CD4-positive, alpha-beta T cell (primary cell): ENCODE results near the gene DCUN1D3. TPM values are rescaled to one million over a fixed set of nuclear protein-coding genes. Genes with fewer than 3 reads are reported as not detected.

Experiments used
- ATAC-seq: fragments of 200-7000 bp; cut with Tn5 transposase; one replicate; pipeline ENCODE4 v1.10.0; 2022; ENCODE audit warnings: mild to moderate bottlenecking; ENCODE audit not compliant: poor library complexity
- CTCF ChIA-PET: fragments of 350-600 bp; sonication (Branson Sonifier 250); formaldehyde crosslinking; loops from one replicate; lab custom pipeline; 2021; ENCODE audit warnings: antibody characterized with exemption, inconsistent platforms; lab: Charles Lee
- POLR2A ChIA-PET: fragments of 350-600 bp; sonication (Branson Sonifier 250); formaldehyde crosslinking; loops from one replicate; lab custom pipeline; 2021; ENCODE audit warnings: antibody characterized with exemption, inconsistent platforms; lab: Charles Lee
- DNase-seq, 14 experiments: peaks; one replicate each; pipeline ENCODE4 v3.0.0-alpha.2; 2013 to 2020; ENCODE audit warnings: mixed read lengths in 2 of 14
- H3K27ac ChIP-seq, 2 donors: one replicate each; pipeline versions ENCODE4 v1.5.1 to v1.7.0; 2013; ENCODE audit warnings: low read length in 2 of 2, low read depth in 1 of 2, mild to moderate bottlenecking in 1 of 2
- H3K27me3 ChIP-seq, 2 experiments: 1 replicate in 1 of 2; 2 replicates in 1 of 2; pipeline versions ENCODE4 v1.6.1 to v1.7.0; 2013; ENCODE audit warnings: low read length in 2 of 2, control low read depth in 1 of 2, mild to moderate bottlenecking in 1 of 2, moderate library complexity in 1 of 2; ENCODE audit not compliant: insufficient read depth in 2 of 2, control insufficient read depth in 1 of 2
- H3K36me3 ChIP-seq: one replicate; pipeline ENCODE4 v1.6.1; 2013; ENCODE audit warnings: low read length, control low read depth; ENCODE audit not compliant: insufficient read depth
- H3K4me1 ChIP-seq: one replicate; pipeline ENCODE4 v1.6.1; 2013; ENCODE audit warnings: low read length, control low read depth; ENCODE audit not compliant: insufficient read depth
- H3K4me3 ChIP-seq: one replicate; pipeline ENCODE4 v1.5.1; 2013; ENCODE audit warnings: mild to moderate bottlenecking, low read length, moderate library complexity
- H3K9me3 ChIP-seq, 2 experiments: 1 replicate in 1 of 2; 2 replicates in 1 of 2; pipeline versions ENCODE4 v1.6.1 to v1.7.0; 2013; ENCODE audit warnings: low read length in 2 of 2, mild to moderate bottlenecking in 2 of 2, control low read depth in 1 of 2, moderate library complexity in 1 of 2; ENCODE audit not compliant: control insufficient read depth in 1 of 2, insufficient read depth in 1 of 2
- H3K27ac Mint-ChIP-seq: one replicate; pipeline ENCODE4 v1.8.0; 2020; ENCODE audit warnings: mixed read lengths
- H3K27me3 Mint-ChIP-seq: one replicate; pipeline ENCODE4 v1.8.0; 2021; ENCODE audit warnings: mixed read lengths
- H3K36me3 Mint-ChIP-seq: one replicate; pipeline ENCODE4 v1.8.0; 2021; ENCODE audit warnings: low read depth, mixed read lengths
- H3K4me1 Mint-ChIP-seq: one replicate; pipeline ENCODE4 v1.8.0; 2021; ENCODE audit warnings: low read depth, mixed read lengths
- H3K4me3 Mint-ChIP-seq: one replicate; pipeline ENCODE4 v1.8.0; 2020; ENCODE audit warnings: mild to moderate bottlenecking, mixed read lengths
- H3K9me3 Mint-ChIP-seq: one replicate; pipeline ENCODE4 v1.8.0; 2020; ENCODE audit warnings: mixed read lengths
- CTCF ChIP-seq: fragments of 200-600 bp; IDR thresholded peaks from one replicate; pipeline ENCODE4 v1.8.0; 2022; ENCODE audit warnings: antibody characterized with exemption, mild to moderate bottlenecking
- intact Hi-C, 2 experiments: fragments of 100-400 bp; cut with DNase I in 1 of 2; cut with micrococcal nuclease in 1 of 2; formaldehyde crosslinking; loops; one replicate each; pipeline versions ENCODE4 v1.15.1 to v1.9.0; 2023 to 2025; cut with DNase I, micrococcal nuclease
- total RNA-seq, 174 experiments: library from RNA in 2 of 174; stranded (reverse) in 2 of 174; gene quantifications; one replicate each; pipeline ENCODE4 v1.2.3 and lab custom pipeline; 2021 to 2026

Gene DCUN1D3
- total RNA-seq, 2 experiments from 2014 or later = 1.9 TPM

GRCh38 chr16:20818929-20819585, 81.1 kb downstream of the DCUN1D3 start:
- CTCF ChIA-PET = no interaction called here
- DNase-seq (no peak), ATAC-seq (no peak)
- Histone ChIP-seq H3K9me3 (no peaks in the 10 kb centered on the region), H3K27me3 (no peaks in the 10 kb centered on the region), H3K4me1 (no peaks in the 10 kb centered on the region), H3K27ac (no peak overlapping the region), H3K36me3 (no peaks in the 10 kb centered on the region), H3K4me3 (no peak overlapping the region)
- Mint-ChIP-seq H3K4me1 (peaks cover 11% of the 10 kb centered on the region), H3K9me3 (no peaks in the 10 kb centered on the region), H3K27ac (no peak overlapping the region), H3K27me3 (no peaks in the 10 kb centered on the region), H3K4me3 (no peak overlapping the region), H3K36me3 (no peaks in the 10 kb centered on the region)
- no peak for TF ChIP-seq CTCF
- intact Hi-C loops = no loop called here
- POLR2A ChIA-PET = no interaction called here

DNA sequence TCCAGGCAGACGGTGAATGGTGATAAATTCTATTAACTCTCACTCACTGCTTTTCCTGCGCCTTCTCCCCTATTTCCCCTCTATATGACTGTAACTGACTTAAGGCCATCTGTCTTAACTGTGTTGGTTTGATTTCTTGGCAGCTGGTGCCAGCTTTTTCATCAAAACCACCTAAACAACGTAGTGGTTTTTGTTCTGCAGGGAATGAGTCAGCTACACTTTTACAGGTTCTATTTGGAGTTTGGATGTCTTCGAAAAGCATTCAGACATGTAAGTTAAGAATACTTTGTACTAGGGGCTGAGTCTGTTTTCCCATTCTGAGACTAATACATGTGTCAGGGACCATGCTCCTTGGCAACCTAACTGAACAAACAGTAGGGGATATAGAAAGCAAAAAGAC, 85.4 kb downstream of the DCUN1D3 start:
- H3K36me3 ChIP-seq = no peaks in the 10 kb centered on the region
- POLR2A ChIA-PET = no interaction called here
- CTCF ChIA-PET = interaction anchor here (0.5 kb wide), 1 partner anchor 1466 kb away, joined by 3 read pairs; no protein-coding TSS in a partner anchor
- ATAC-seq (no peak), DNase-seq (no peak)
- no peak for TF ChIP-seq CTCF
- Mint-ChIP-seq H3K36me3 (no peaks in the 10 kb centered on the region), H3K27me3 (no peaks in the 10 kb centered on the region), H3K27ac (no peak overlapping the region), H3K4me3 (no peak overlapping the region), H3K4me1 (peaks cover 4% of the 10 kb centered on the region), H3K9me3 (no peaks in the 10 kb centered on the region)
- H3K27me3 ChIP-seq = no peaks in the 10 kb centered on the region
- H3K27ac ChIP-seq = no peak overlapping the region
- H3K9me3 ChIP-seq = no peaks in the 10 kb centered on the region
- H3K4me3 ChIP-seq = no peak overlapping the region
- no peaks in the 10 kb centered on the region for H3K4me1 ChIP-seq
- intact Hi-C loops = no loop called here

DNA sequence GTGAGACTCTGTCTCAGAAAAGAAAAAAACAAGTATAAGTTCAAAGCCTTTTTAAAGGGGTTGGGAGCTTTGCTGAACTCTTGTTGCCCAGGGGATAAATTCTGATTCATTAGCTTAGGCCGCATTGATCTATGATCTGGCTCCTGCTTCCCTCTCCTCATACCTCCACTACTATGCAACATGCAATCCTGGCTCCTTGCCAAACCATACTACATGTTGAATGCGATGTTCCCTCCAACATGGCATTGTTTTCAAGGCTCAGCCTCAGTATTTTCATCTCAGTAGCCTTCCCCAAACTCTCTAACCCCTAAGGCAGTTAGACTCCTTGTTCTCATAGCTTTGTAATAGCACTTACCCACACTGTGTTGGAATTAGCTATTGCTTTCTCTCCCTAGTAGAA, 87.6 kb downstream of the DCUN1D3 start:
- Mint-ChIP-seq H3K4me1 (peaks cover 8% of the 10 kb centered on the region), H3K36me3 (no peaks in the 10 kb centered on the region), H3K27me3 (no peaks in the 10 kb centered on the region), H3K9me3 (no peaks in the 10 kb centered on the region), H3K27ac (no peak overlapping the region), H3K4me3 (no peak overlapping the region)
- H3K27ac ChIP-seq = no peak overlapping the region
- H3K9me3 ChIP-seq = no peaks in the 10 kb centered on the region
- H3K4me3 ChIP-seq = no peak overlapping the region
- ChIA-PET POLR2A (no interaction called here), CTCF (interaction anchor here (0.6 kb wide), 1 partner anchor 828 kb away, joined by 3 read pairs; no protein-coding TSS in a partner anchor)
- H3K36me3 ChIP-seq = no peaks in the 10 kb centered on the region
- intact Hi-C loops = no loop called here
- no peak for DNase-seq
- no peak for TF ChIP-seq CTCF
- no peak for ATAC-seq
- no peaks in the 10 kb centered on the region for H3K27me3 ChIP-seq
- H3K4me1 ChIP-seq = peaks cover 7% of the 10 kb centered on the region
